Measurements from ENCODE around the gene OAF.
"Not testable (repeated sequence)": the region's sequence is repeated elsewhere in the genome, so short reads cannot be mapped to it uniquely, and the experiment has no call there.

The OAF gene

DNA sequence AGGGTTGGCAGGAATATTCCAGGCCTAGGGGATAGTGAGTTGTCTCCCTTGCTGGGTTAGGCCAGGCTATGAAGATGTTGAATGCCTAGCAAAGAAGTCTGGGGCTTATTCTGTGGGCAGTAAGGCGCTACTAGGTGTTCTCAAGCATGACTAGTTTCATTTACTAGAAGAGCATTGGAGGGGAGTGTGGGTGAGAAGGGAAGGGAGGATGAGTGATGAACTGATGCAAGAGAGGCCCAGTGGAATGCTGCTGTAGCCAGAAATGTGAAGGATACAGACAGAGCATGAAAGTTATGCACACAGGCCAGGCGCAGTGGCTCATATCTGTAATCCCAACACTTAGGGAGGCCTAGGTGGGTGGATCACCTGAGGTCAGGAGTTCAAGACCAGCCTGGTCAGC, 62.6 kb downstream of the OAF start:
- DNase-seq (ENCODE audit: low read depth), result no peak

DNA sequence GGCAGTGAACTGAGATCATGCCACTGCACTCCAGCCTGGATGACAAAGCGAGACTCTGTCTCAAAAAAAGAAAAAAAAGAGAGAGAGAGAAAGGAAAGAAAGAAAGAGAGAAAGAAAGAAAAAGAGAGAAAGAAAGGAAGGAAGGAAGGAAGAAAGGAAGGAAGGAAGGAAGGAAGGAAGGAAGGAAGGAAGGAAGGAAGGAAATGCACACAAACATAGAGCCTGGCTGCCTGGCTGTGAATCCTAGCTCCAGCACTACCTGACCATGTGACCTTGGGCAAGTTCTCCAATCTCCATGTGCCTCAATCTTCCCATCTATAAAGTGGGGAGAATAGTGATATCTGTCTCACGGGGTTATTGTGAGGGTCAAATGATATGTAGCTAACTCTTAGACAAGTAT, 63.1 kb downstream of the OAF start:
- not testable (repeated sequence) for DNase-seq (ENCODE audit: low read depth)

DNA sequence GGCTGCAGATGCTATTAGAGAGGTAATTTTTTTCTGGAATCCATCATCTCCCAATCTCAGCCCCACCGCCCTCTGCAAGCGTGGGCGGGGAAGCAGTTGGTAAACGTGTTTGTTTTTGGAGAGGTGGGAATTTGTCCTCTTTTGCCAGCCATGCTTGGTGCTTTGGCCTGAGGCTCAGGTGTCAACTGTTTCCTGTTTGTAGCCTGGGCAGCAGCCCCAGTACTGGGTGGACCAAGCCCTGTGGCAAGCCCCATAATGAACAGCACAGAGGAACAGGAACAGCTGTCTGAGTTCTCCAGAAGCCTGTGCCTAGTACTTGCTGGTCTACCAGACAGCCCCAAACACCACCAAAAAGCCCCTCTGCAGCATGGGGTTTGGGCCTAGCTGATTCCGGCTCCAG, 68.7 kb downstream of the OAF start:
- no peak for DNase-seq (ENCODE audit: low read depth)
